ENCODE results near the gene RPS10.

The RPS10 gene

GRCh38 chr6:34391473-34391785 lies 34.4 kb downstream of the RPS10 start:
- Histone ChIP-seq H4K20me1 (ENCODE audit: low read depth, low read length) (peaks cover 4% of the 10 kb centered on the region; the same call in 1 of the 2 replicates), H3K9me2 (replicated peaks; ENCODE audit: insufficient read depth, low read length) (no peaks in the 10 kb centered on the region), H3K27me3 (ENCODE audit: low read length) (no peaks in the 10 kb centered on the region), H3K9me3 (ENCODE audit: insufficient read depth, low read length) (peaks cover 6% of the 10 kb centered on the region; the same call in 1 of the 2 replicates), H3K4me2 (ENCODE audit: low read depth, low read length, poor library complexity, severe bottlenecking) (peak overlapping the region; percentile 72), H3K4me3 (ENCODE audit: insufficient read depth, low read length, poor library complexity, severe bottlenecking) (peak overlapping the region; percentile 65), H3K9ac (ENCODE audit: low read length) (peak overlapping the region; percentile 90), H3K79me2 (ENCODE audit: insufficient read depth, low read length) (peaks cover 58% of the 10 kb centered on the region), H3K36me3 (ENCODE audit: low read length) (peaks cover 5% of the 10 kb centered on the region; the same call in 1 of the 2 replicates), H3K27ac (ENCODE audit: low read depth, low read length) (peak overlapping the region; percentile 77), H2AFZ (ENCODE audit: low read depth, low read length, severe bottlenecking) (peak overlapping the region; percentile 88), H3F3A (ENCODE audit: insufficient read depth) (peaks cover 24% of the 10 kb centered on the region)
- no peak for TF ChIP-seq EZH2phosphoT487 (conservative IDR thresholded peaks at IDR 0.05; ENCODE audit: low read length)
- TF ChIP-seq, protein P1, sequence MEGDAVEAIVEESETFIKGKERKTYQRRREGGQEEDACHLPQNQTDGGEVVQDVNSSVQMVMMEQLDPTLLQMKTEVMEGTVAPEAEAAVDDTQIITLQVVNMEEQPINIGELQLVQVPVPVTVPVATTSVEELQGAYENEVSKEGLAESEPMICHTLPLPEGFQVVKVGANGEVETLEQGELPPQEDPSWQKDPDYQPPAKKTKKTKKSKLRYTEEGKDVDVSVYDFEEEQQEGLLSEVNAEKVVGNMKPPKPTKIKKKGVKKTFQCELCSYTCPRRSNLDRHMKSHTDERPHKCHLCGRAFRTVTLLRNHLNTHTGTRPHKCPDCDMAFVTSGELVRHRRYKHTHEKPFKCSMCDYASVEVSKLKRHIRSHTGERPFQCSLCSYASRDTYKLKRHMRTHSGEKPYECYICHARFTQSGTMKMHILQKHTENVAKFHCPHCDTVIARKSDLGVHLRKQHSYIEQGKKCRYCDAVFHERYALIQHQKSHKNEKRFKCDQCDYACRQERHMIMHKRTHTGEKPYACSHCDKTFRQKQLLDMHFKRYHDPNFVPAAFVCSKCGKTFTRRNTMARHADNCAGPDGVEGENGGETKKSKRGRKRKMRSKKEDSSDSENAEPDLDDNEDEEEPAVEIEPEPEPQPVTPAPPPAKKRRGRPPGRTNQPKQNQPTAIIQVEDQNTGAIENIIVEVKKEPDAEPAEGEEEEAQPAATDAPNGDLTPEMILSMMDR (IDR thresholded peaks at IDR 0.05; ENCODE audit: insufficient read depth, low read length, poor library complexity, severe bottlenecking) = no peak

DNA sequence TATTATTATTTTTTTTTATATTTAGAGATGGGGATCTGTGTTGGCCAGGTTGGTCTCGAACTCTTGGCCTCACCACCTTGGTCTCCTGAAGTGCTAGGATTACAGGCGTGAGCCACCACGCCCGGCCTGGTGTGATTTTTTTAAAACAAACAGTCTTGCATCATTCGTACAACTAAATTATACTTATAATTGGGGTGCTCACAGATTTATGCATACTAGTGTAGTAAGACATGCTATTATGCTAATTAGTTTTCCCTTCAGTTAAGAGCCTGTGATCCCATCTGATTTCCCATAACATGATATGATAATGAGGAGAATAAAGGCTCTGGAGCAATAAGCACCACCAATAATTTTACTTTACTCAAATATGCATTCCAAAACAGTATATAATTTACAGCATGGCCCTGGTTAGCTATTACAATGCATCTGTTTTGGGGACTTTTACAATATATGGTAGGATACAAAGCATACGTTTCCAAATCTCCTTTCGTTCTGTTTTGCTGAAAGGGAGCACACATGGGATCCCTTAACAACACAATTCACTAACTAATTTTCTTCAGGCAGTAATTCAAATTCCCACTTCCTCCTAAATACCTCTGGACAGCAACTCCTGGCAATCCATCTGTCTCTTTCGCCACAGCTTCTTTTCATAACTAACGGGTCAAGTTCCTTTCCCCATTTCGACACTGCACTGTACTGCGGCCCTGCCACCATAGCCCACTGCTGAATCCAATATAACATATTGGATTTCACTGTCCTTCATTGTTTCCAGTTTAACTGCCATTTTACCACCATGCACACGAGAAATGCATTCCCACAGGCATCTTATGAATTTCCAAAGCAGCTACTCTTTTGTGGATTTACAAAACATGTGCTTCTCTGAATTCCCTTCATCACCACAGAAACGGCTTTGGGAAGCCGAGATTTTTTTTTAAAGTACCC lies 35.1 kb downstream of the RPS10 start:
- Histone ChIP-seq H2AFZ (ENCODE audit: low read depth, low read length, severe bottlenecking) (peak overlapping the region; percentile 88), H3K27me3 (ENCODE audit: low read length) (no peaks in the 10 kb centered on the region), H3K27ac (ENCODE audit: low read depth, low read length) (peak overlapping the region; percentile 77)

GRCh38 chr6:34389034-34389433 lies 36.8 kb downstream of the RPS10 start:
- Histone ChIP-seq H3K9me3 (ENCODE audit: insufficient read depth, low read length) (no peaks in the 10 kb centered on the region), H2AFZ (ENCODE audit: low read depth, low read length, severe bottlenecking) (no peak overlapping the region), H3K79me2 (ENCODE audit: insufficient read depth, low read length) (peaks cover 82% of the 10 kb centered on the region), H3K9ac (ENCODE audit: low read length) (no peak overlapping the region), H3K4me2 (ENCODE audit: low read depth, low read length, poor library complexity, severe bottlenecking) (no peak overlapping the region), H3K27ac (ENCODE audit: low read depth, low read length) (no peak overlapping the region), H4K20me1 (ENCODE audit: low read depth, low read length) (peaks cover 4% of the 10 kb centered on the region; the same call in 1 of the 2 replicates), H3K27me3 (ENCODE audit: low read length) (no peaks in the 10 kb centered on the region), H3K4me3 (ENCODE audit: insufficient read depth, low read length, poor library complexity, severe bottlenecking) (no peak overlapping the region), H3K36me3 (ENCODE audit: low read length) (no peaks in the 10 kb centered on the region), H3F3A (ENCODE audit: insufficient read depth) (peaks cover 10% of the 10 kb centered on the region), H3K9me2 (replicated peaks; ENCODE audit: insufficient read depth, low read length) (no peaks in the 10 kb centered on the region)
- no peak for TF ChIP-seq EZH2phosphoT487 (conservative IDR thresholded peaks at IDR 0.05; ENCODE audit: low read length)
- TF ChIP-seq, protein P1 (IDR thresholded peaks at IDR 0.05; ENCODE audit: insufficient read depth, low read length, poor library complexity, severe bottlenecking) = no peak

More for the DNA sequence above, 35.1 kb downstream of the RPS10 start:
- peaks cover 65% of the 10 kb centered on the region for H3K79me2 ChIP-seq (ENCODE audit: insufficient read depth, low read length)
- H4K20me1 ChIP-seq (ENCODE audit: low read depth, low read length) = peaks cover 4% of the 10 kb centered on the region; the same call in 1 of the 2 replicates
- peak overlapping the region; percentile 65 for H3K4me3 ChIP-seq (ENCODE audit: insufficient read depth, low read length, poor library complexity, severe bottlenecking)
- no peaks in the 10 kb centered on the region for H3K36me3 ChIP-seq (ENCODE audit: low read length)
- H3K9me2 ChIP-seq (replicated peaks; ENCODE audit: insufficient read depth, low read length) = no peaks in the 10 kb centered on the region
- peak overlapping the region; percentile 72 for H3K4me2 ChIP-seq (ENCODE audit: low read depth, low read length, poor library complexity, severe bottlenecking)
- H3K9me3 ChIP-seq (ENCODE audit: insufficient read depth, low read length) = no peaks in the 10 kb centered on the region
- peaks cover 24% of the 10 kb centered on the region for H3F3A ChIP-seq (ENCODE audit: insufficient read depth)
- TF ChIP-seq, protein P1 (IDR thresholded peaks at IDR 0.05; ENCODE audit: insufficient read depth, low read length, poor library complexity, severe bottlenecking) = no peak
- TF ChIP-seq EZH2phosphoT487 (conservative IDR thresholded peaks at IDR 0.05; ENCODE audit: low read length) = no peak
- H3K9ac ChIP-seq (ENCODE audit: low read length) = peak overlapping the region; percentile 90

Measured in SU-DHL-6 (cell line).